Activated CD8-positive, alpha-beta memory T cell treated with anti-CD3 and anti-CD28 coated beads, Interleukin-2, amount 50 U/mL, for 48 hours (primary cell): ENCODE results near the gene MBNL2.

ENCODE experiments used
- DNase-seq: peaks from one replicate; pipeline ENCODE4 v3.0.0-alpha.2; 2020

MBNL2 gene

GRCh38 chr13:97431171-97431764 lies 209.1 kb downstream of the MBNL2 start:
- DNase-seq, result no peak

DNA sequence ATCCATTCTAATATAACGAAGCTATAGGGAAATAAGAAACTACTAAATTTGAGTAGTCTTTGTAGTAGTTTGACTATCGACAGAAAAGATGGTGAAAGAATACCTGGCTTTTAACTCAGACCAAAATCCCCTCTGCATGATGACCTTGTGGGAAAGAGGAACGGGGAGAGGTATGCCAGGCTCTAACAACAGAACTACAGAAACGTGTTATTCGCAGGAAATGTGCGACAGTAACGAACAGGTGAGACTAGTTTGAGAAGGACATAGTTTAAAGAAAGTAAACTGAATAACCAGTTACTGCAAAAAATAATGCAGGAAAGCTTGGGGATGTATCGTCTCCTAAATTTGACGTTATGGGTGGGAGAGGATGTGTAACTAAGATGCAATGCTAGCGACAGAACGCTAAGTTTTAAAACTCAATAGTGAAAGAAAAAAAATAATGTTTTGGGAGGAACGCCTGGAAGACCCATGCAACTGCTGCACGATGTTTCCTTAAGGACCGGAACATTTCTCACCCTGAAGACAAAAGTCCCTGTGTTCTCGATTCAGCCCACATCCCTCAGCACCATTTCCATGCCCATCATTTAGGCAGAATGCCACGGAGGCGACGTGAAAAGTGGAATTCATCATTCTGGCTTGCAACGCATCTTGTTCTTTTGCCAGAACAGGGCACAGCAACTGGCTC lies 210.2 kb downstream of the MBNL2 start:
- DNase-seq, result no peak

- peak; percentile 98 for DNase-seq
Measured at GRCh38 chr13:97432917-97433726, 211.0 kb downstream of the MBNL2 start.

DNA sequence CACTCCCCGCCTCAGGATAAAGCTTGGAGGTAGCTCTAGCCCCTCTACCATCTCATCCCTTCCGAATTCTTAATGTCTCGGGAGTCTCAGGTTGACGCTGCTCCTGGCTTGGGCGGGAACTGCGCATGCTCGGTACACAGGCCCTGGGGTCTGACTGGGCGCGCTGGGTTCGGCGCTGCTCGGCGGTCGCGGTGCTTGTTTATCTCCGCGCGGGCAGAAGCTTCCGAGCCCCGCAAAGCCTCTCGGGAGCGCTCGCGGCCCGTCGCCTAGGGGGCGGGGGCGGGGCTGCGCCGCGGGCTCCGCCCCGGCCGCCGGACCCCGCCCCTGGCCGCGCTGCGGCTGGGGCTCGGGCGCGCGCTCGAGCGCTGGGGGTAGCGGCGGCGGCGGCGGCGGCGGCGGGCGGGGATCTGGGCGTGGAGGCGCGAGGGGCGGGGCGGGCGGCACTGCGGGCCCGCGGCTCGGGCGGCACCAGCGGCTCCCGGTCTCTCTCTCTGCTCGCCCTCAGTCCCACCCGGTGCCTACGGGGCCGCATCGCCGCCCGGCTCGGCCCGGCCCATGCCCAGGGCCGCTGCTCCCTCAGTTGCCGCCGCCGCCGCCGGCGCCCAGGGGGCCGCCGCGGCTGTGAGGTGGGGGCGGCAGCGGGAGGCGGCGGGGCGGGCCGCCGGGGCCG lies 211.7 kb downstream of the MBNL2 start, which contains the start of gene RAP2A:
Gene RAP2A, plus strand, starts transcription at position 443 of the 670 bp plus-strand sequence. CDS start 302 bp downstream, outside the sequence.
- peak; percentile 93 for DNase-seq

DNA sequence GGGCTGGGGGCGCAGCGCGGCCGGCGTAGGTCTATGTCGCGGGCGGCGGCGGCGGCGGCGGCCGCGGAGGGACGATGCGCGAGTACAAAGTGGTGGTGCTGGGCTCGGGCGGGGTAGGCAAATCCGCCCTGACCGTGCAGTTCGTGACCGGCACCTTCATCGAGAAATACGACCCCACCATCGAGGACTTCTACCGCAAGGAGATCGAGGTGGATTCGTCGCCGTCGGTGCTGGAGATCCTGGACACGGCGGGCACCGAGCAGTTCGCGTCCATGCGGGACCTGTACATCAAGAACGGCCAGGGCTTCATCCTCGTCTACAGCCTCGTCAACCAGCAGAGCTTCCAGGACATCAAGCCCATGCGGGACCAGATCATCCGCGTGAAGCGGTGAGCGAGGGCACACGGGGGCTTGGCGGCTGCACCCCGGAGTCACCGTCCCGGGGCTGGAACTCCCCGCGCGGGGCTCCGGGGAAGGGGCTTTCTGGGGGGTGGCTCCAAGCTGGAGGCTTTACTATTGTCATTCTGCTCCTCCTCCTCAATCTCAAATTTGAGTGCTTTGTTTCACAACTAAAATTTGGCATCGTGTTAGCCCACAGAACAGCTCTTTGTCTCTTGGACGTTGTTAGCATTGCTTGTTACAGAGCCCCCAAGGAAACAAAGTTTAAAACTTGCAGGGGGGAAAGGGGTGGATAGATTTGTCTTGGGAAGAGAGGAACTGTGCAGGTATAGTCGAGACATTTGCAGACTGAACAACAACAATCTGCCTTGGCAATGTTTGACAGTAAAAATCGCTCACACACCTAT lies 212.5 kb downstream of the MBNL2 start:
- peak; percentile 67 for DNase-seq

DNA sequence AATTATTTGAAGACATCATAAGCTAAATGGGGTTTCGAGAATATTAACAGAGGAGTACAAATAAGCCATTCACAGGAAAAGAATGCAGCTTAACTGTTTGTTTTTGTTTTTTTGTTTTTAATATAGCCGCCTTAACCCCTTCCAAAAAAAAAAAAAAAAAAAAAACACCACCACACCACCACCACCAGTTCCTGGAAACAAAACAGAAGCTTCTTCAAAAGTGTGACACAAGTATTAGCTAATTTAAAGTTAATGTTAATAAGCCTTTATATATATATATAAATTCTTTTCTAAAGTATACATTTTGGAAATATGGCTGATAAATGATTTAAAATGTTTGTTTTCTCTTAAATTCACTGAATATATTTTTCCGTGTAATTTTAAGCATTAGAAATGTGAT lies 213.2 kb downstream of the MBNL2 start:
- no peak for DNase-seq

- no peak for DNase-seq
Measured at GRCh38 chr13:97435794-97436193, 213.7 kb downstream of the MBNL2 start.

GRCh38 chr13:97436845-97437244 lies 214.7 kb downstream of the MBNL2 start:
- DNase-seq, result no peak

DNA sequence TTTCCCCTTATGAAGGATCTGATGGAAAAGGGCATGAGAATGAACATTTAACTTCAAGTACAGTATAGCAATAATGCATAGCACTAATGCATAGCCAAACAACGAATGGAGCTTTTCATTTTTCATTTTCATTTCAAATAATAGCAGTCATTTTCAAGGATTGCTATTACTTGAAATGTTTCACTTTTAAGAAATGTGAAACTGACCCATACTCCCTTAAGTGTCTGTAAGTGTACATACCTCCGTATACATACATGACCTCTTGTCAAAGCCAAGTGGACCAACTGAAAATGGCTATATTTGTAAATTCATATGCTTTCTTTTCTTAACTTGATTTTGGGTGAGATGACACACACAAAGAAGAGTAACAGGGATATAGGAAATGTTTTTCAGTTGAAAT lies 215.6 kb downstream of the MBNL2 start:
- no peak for DNase-seq

- DNase-seq, result no peak
Measured at GRCh38 chr13:97438856-97439595, 216.9 kb downstream of the MBNL2 start.

- DNase-seq, result no peak
Measured at GRCh38 chr13:97440598-97441170, 218.6 kb downstream of the MBNL2 start.

DNA sequence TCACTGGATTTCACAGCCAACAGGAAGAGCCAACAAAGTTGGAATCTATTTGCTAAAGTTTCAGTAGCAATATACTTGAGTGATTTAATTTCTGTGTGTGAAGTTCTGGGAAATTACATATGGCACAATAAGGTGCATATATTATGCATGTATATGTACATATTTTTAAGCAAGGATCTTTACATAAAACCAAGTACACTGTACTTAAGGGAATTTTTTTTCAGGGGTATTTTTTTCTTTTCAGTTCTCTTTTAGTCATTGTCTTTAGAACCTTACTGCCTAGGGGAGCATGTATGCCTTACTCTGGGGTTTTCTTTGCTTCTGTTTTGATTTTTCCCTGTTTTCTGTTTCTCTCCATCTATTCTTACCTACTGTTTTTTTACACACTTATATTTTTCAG lies 219.2 kb downstream of the MBNL2 start:
- DNase-seq, result no peak
